Prostate gland (tissue), 2 donors: ENCODE data around the gene KRTAP6-2.

Experiments used
- POLR2A ChIP-seq: fragments of 450-650 bp; IDR thresholded peaks from one replicate; pipeline ENCODE4 v1.6.1; 2016; ENCODE audit warnings: antibody characterized with exemption, mild to moderate bottlenecking
- TF ChIP-seq, protein P1 (sequence below), 4 experiments: fragments of 200-600 bp in 2 of 4; fragments of 450-650 bp in 2 of 4; sonication (generic) in 2 of 4; IDR thresholded peaks; 1 replicate in 3 of 4; 2 replicates in 1 of 4; pipeline ENCODE4 v1.5.1; 2016 to 2019; ENCODE audit warnings: antibody characterized with exemption in 4 of 4, mild to moderate bottlenecking in 2 of 4, moderate library complexity in 2 of 4

DNA sequence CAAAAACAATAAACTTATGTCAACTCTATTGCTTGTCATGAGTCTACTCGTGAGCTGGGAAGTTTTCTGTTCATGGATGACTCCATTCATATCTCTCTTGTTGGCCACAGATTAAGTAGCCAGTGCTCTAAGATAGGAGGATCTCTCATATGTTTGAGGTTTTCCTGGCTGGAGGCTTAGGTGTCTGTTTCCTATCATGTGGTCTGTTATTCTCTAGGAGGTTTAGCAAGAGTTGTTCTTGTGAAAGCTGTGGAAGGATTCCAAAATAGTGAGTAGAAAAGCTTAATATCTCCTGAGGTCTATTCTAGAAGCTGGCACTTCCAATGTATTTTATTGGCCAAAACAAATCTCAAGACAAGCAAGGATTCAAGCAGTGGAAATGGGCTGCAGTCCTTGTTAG, 30.5 kb upstream of the KRTAP6-2 start:
- TF ChIP-seq, protein P1, sequence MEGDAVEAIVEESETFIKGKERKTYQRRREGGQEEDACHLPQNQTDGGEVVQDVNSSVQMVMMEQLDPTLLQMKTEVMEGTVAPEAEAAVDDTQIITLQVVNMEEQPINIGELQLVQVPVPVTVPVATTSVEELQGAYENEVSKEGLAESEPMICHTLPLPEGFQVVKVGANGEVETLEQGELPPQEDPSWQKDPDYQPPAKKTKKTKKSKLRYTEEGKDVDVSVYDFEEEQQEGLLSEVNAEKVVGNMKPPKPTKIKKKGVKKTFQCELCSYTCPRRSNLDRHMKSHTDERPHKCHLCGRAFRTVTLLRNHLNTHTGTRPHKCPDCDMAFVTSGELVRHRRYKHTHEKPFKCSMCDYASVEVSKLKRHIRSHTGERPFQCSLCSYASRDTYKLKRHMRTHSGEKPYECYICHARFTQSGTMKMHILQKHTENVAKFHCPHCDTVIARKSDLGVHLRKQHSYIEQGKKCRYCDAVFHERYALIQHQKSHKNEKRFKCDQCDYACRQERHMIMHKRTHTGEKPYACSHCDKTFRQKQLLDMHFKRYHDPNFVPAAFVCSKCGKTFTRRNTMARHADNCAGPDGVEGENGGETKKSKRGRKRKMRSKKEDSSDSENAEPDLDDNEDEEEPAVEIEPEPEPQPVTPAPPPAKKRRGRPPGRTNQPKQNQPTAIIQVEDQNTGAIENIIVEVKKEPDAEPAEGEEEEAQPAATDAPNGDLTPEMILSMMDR (IDR thresholded peaks at IDR 0.05), result no peak
- TF ChIP-seq POLR2A, result no peak
